HG03354 (cell line): ENCODE measurements around the gene STAMBP.
A peak's percentile ranks its signal among the peaks of the same experiment; 100 is the strongest.
"Not testable (repeated sequence)": the region's sequence is repeated elsewhere in the genome, so short reads cannot be mapped to it uniquely, and the experiment has no call there.

ENCODE experiments used
- ATAC-seq: cut with Tn5 transposase; IDR thresholded peaks from one replicate; pipeline ENCODE4 v1.9.1; 2021; ENCODE audit warnings: mild to moderate bottlenecking; ENCODE audit not compliant: unreplicated experiment, poor library complexity, severe bottlenecking

The STAMBP gene

DNA sequence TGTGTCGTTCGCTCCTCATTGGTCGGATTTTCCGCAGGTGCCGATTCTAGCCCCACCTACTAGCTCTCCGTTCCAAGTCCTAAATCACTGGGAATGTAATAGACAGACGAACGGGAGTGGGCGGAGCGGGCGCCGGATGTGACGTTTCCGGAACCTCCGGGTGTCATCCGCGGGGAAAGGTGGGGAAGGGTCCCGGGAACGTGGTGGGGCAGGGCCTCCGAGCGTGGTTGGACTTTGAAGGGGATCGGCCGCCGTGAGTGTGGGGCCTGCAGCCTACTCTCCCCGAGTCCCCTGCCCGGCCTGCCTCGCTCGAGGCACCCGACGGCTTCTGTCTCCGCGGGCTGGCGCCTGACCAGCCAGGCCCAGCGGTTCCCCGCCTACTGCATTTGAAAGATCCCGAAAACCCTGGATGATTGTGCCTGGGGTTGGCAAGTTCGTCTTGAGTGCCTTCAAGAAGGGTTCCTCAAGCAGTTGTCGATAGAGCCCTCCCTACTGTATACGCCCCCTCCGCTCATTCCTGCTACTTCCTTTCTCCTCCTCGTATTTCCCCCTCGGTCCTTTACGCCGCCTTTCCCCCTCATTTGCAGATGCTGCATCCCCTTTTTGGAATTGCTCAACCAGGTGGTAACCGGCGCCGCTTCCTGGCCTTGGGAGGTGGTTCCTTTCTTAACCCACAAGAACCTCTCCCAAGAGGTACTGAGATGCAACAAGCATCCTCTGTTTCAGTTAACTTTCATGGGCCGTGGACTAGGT is at the start of gene STAMBP:
Gene STAMBP (plus strand): TSS at position 144 of the 753 bp plus-strand sequence. CDS start 1,896 bp downstream, outside the sequence.
- ATAC-seq = peak; percentile 85

- ATAC-seq = peak; percentile 99
Observed at GRCh38 chr2:73779467-73780236, 49.1 kb upstream of the STAMBP start, which contains the start of gene DUSP11. Gene DUSP11, minus strand, starts transcription at chr2:73780103. Its CDS starts 129 bp downstream, at chr2:73779974.

- ATAC-seq = no peak
Observed at GRCh38 chr2:73780237-73780582, 48.6 kb upstream of the STAMBP start.

- not testable (repeated sequence) for ATAC-seq
Observed at GRCh38 chr2:73783402-73783801, 45.4 kb upstream of the STAMBP start.

GRCh38 chr2:73783883-73784282 is 44.9 kb upstream of the STAMBP start, which contains the start of gene C2orf78:
Gene C2orf78, plus strand, starts transcription at chr2:73784183. Its CDS starts 127 bp downstream, at chr2:73784310.
- not testable (repeated sequence) for ATAC-seq

- no peak for ATAC-seq
Observed at GRCh38 chr2:73811878-73812277, 16.9 kb upstream of the STAMBP start.

DNA sequence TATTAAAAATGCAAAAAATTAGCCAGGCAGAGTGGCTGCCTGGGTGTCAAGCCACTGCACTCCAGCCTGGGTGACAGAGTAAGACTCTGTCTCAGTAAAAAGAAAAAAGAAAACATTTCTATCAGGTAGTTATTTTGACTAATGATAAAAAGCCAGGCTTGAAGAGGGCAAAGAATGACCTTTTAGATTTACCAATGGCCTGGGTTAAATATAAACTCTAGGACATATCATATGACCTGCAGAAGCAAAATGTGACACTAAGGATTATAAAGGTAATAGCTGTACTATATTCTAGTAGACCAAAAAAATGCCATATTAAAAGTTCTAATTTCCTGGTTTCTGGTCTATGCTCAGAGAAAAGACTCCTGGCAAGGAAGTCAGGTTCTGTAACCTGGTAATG is 16.1 kb upstream of the STAMBP start:
- ATAC-seq = no peak

- no peak for ATAC-seq
Observed at GRCh38 chr2:73818296-73818695, 10.5 kb upstream of the STAMBP start.

- ATAC-seq = peak; percentile 67
Observed at GRCh38 chr2:73821227-73821626, 7.5 kb upstream of the STAMBP start.

DNA sequence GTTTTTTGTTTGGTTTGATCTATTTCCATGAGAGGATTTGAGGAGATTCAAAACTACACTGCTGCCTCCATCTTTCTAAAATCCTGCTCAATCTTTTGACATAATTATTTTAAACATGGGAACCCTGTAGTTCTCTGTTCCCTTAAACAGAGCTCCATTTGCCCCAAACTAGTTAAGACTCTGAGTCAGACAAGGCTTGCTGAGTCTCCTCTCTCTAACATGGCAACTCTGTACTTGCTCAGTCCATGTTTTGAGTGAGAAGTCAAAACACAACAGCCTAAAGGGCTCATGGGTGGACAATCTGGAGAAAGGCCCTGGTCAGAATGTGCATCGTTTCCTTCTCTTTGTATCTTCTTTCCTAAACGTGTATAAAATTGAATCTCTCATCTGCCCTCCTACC is 7.1 kb upstream of the STAMBP start:
- no peak for ATAC-seq

GRCh38 chr2:73822276-73822675 is 6.5 kb upstream of the STAMBP start:
- peak; percentile 84 for ATAC-seq

GRCh38 chr2:73822991-73823390 is 5.8 kb upstream of the STAMBP start:
- ATAC-seq = no peak

DNA sequence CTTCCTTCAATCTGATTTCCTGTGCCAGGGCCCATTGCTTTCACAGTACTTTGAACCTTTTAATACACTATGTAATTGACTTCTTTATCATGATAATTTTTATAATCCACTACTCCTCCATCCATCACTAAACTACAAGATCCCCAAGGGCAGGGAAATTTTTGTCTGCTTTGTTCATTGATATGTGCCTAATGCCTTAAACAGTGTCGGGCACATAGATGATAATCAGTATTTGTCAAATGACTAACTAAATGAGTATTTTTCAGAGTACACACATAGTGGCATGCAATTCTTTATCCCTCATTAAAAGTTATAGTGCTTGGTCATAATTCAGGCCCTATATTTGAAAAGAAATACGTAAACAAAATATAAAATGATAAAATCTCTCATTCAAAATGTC is 5.3 kb upstream of the STAMBP start:
- no peak for ATAC-seq

DNA sequence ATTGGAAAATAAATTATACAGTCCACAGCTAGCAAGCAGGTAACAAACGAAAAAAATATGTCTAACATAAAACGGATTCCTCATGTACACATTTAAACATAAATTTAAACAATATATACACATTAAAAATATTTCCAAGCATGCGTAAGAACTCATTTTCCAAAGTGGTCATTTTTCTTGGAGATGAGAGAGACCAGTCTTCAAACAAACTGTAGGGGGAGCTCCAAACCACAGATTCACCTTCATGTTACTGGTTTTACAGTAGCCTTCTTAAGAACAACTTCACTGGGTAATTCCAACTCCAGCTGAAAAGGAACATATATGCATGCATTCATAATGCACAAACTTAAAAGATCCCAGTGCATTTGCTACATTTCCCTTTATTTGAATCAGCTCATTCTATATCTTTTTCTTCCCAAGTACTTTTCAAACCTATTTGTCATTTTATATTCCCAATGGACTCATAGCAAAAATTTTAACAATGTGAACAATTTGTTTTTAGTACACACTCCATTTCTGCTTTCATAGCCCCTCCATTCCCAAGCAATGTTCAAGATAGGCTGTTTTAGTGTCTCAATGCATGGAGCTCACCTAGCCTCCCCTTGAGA is 4.7 kb upstream of the STAMBP start:
- no peak for ATAC-seq

GRCh38 chr2:73825408-73825807 is 3.4 kb upstream of the STAMBP start:
- ATAC-seq = no peak

GRCh38 chr2:73827018-73827417 is 1.7 kb upstream of the STAMBP start:
- no peak for ATAC-seq

DNA sequence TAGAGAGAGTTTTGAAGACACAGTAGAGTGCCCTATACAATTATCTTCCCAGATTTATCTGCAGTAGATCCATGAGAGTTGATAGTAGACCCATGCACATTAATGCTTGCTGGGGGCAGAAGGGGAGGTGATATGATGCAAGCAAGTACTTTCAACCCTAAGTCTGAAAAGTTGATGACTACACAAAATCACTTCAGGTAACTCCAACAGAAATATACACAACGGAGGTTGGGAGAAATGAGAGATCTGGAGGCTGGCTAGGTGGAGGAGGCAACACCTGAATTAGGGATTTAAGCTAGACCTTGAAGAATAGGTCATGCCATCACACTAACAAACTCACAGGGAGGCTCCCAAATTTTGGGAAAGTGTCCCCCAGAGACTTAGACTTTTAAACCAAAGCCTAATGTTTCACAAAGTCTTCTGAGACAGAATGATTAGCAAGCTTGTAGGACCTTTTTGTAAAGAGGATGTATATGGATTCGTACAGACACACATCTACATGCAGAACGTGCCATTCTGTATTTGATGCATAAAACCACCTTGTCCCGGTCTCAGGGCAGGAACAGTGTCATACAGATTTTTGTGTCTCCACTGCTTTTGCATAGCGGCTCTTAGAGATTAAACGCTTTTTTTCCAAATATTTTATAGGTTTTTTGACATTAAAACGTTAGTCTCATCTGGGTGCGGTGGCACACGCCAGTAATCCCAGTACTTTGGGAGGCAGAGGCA is 937 bp upstream of the STAMBP start:
- ATAC-seq = no peak

DNA sequence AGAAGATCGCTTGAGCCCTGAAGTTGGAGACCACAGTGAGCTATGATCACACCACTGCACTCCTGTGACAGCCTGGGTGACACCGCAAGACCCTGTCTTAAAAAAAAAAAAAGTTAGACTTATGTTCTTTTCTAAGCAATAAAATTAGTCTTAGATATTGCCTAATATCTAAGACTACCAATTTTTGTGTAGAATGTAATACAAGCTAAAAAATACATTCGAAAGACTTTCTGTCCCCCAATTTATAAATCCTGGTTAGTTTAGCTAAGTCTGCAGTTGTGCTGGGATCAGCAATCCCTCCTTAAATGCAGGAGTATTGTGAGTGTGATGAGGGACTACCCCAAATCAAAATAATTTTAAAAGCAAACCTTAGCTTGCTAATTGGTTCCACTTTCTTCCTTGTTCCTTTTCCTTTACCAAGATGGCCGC is 358 bp upstream of the STAMBP start:
- ATAC-seq = no peak

- no peak for ATAC-seq
Observed at GRCh38 chr2:73830871-73831401, 2.2 kb downstream of the STAMBP start.

GRCh38 chr2:73832930-73833329 is 4.2 kb downstream of the STAMBP start:
- no peak for ATAC-seq
